RWPE2 (cell line): ENCODE data around the gene SLFN5.
A peak's percentile ranks its signal among the peaks of the same experiment; 100 is the strongest.

Experiments used
- ATAC-seq: fragments of 200-7000 bp; cut with Tn5 transposase; 3 replicates; pipeline ENCODE4 v1.9.1; 2021; ENCODE audit warnings: low read depth
- DNase-seq: peaks from one replicate; pipeline ENCODE4 v3.0.0-alpha.2; 2020; ENCODE audit warnings: low spot score
- H3K27ac ChIP-seq: fragments of 450-650 bp; 2 replicates; pipeline ENCODE4 v1.5.1; 2017; ENCODE audit warnings: mild to moderate bottlenecking; ENCODE audit not compliant: poor library complexity, severe bottlenecking
- H3K27me3 ChIP-seq: fragments of 250-450 bp; sonication (Bioruptor Pico); 2 replicates; pipeline ENCODE4 v1.5.1; 2021; ENCODE audit warnings: mild to moderate bottlenecking, moderate library complexity; ENCODE audit not compliant: insufficient read depth, poor library complexity, severe bottlenecking
- H3K36me3 ChIP-seq: fragments of 250-450 bp; sonication (Bioruptor Pico); 2 replicates; pipeline ENCODE4 v1.5.1; 2020; ENCODE audit warnings: low read depth, mild to moderate bottlenecking, moderate library complexity
- H3K4me1 ChIP-seq: fragments of 250-450 bp; sonication (Bioruptor Pico); 2 replicates; pipeline ENCODE4 v1.5.1; 2021; ENCODE audit warnings: mild to moderate bottlenecking, moderate library complexity; ENCODE audit not compliant: insufficient read depth, poor library complexity, severe bottlenecking
- H3K4me3 ChIP-seq: fragments of 250-450 bp; sonication (Bioruptor Pico); 2 replicates; pipeline ENCODE4 v1.5.1; 2021; ENCODE audit warnings: mild to moderate bottlenecking, moderate library complexity; ENCODE audit not compliant: severe bottlenecking
- H3K9me3 ChIP-seq: fragments of 250-450 bp; sonication (Bioruptor Pico); 2 replicates; pipeline ENCODE4 v1.5.1; 2021; ENCODE audit warnings: mild to moderate bottlenecking, moderate library complexity; ENCODE audit not compliant: severe bottlenecking
- CTCF ChIP-seq: fragments of 450-650 bp; IDR thresholded peaks from one replicate; pipeline ENCODE4 v1.5.1; 2017; ENCODE audit warnings: mild to moderate bottlenecking, moderate library complexity; ENCODE audit not compliant: poor library complexity, severe bottlenecking

SLFN5 gene

DNA sequence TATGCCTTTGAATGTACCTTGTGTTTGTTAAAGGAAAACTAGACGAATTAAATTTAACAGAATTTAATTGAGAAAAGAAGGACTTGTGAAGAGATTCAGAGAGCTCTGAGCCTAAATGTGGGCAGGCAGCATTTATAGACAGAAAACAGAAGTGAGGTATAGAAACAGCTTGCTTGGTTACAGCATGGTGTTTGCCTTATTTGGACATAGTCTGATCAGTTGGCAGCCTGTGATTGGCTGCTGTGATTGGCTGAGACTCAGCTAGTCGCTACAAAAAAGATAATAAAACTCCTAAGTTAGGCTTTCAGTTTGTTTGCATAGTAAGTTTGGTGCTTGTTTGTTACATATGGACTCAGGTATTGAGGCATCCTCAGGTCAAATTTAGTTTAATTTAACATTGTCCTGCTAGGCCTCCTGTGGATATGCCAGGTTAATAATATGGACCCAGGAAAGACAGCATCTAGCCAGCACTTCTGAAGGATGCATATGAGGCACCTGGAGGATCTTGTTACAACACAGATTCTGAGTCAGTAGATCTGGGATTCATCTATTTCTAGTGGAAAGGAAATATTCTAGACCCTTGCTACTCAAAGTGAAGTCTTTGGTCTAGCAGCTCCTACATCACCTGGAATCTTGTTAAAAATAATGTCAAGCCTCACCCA is 43.4 kb downstream of the SLFN5 start:
- H3K27ac ChIP-seq, result no peak overlapping the region

DNA sequence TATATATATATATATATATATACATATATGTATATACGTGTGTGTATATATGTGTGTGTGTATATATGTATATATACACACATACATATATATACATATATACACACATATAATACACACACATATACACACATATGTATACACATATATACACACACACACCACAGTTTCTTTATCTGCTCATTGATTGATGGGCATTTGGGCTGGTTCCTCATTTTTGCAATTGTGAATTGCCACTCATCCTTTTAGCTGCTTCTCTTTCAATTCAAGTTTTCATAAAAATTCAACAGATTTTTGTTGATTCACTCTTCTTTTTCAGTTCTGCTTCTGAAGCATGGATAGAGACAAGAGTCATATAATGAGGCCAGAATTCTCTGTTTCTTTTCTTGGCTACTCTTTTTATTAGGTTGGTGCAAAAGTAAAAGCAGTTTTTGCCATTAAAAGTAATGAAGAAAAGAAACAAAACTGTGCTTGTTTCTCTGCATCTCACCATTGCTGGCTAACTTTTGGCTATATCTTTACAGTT is 44.5 kb downstream of the SLFN5 start:
- no peaks in the 10 kb centered on the region for H3K36me3 ChIP-seq
- no peak for TF ChIP-seq CTCF
- H3K4me1 ChIP-seq, result no peaks in the 10 kb centered on the region
- no peak overlapping the region for H3K4me3 ChIP-seq
- no peak for DNase-seq
- H3K27ac ChIP-seq, result no peak overlapping the region
- H3K9me3 ChIP-seq, result no peaks in the 10 kb centered on the region
- ATAC-seq, result no peak
- H3K27me3 ChIP-seq, result peaks cover 9% of the 10 kb centered on the region

More for the DNA sequence above, 43.4 kb downstream of the SLFN5 start:
- Histone ChIP-seq H3K36me3 (no peaks in the 10 kb centered on the region), H3K9me3 (no peaks in the 10 kb centered on the region), H3K27me3 (peaks cover 9% of the 10 kb centered on the region), H3K4me3 (no peak overlapping the region), H3K4me1 (no peaks in the 10 kb centered on the region)
- TF ChIP-seq CTCF, result no peak
- DNase-seq (no peak), ATAC-seq (peak; percentile 41; the same call in 1 of the 3 replicates)

DNA sequence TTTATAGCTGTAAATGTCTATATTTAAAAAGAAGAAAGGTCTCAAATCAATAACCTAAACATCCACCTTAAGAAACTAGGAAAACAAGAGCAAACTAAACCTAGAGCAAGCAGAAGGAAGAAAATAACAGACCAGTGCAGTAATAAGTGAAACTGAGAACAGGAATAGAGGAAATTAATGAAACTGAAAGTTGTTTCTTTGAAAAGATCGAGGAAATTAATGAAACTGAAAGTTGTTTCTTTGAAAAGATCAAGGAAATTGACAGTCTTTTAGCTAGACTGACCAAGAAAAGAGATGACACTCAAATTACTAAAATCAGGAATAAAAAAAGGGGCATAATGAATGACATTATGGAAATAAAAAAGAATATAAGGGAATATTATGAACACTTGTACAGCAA is 46.4 kb downstream of the SLFN5 start:
- no peaks in the 10 kb centered on the region for H3K9me3 ChIP-seq
- no peak for DNase-seq
- no peak overlapping the region for H3K27ac ChIP-seq
- no peaks in the 10 kb centered on the region for H3K36me3 ChIP-seq
- H3K4me3 ChIP-seq, result no peak overlapping the region
- H3K4me1 ChIP-seq, result no peaks in the 10 kb centered on the region
- H3K27me3 ChIP-seq, result peaks cover 9% of the 10 kb centered on the region
- no peak for TF ChIP-seq CTCF
- no peak for ATAC-seq

GRCh38 chr17:35291802-35292201 is 48.9 kb downstream of the SLFN5 start:
- Histone ChIP-seq H3K4me1 (no peaks in the 10 kb centered on the region), H3K9me3 (no peaks in the 10 kb centered on the region), H3K27ac (no peak overlapping the region), H3K4me3 (no peak overlapping the region), H3K27me3 (peaks cover 9% of the 10 kb centered on the region), H3K36me3 (no peaks in the 10 kb centered on the region)
- DNase-seq (no peak), ATAC-seq (0 out of 3 replicates have a peak, but pooled peaks have one; percentile 33)
- TF ChIP-seq CTCF, result no peak
